NCI-H82 treated with DMSO at 0.1 percent for 48 hours (cell line): ENCODE results near the gene AKNA.
"Not testable (repeated sequence)": the region's sequence is repeated elsewhere in the genome, so short reads cannot be mapped to it uniquely, and the experiment has no call there.

ENCODE experiments used
- DNase-seq: peaks from one replicate; lab custom pipeline; 2025; ENCODE audit not compliant: unreplicated experiment; lab: John Stamatoyannopoulos, UW

AKNA gene

DNA sequence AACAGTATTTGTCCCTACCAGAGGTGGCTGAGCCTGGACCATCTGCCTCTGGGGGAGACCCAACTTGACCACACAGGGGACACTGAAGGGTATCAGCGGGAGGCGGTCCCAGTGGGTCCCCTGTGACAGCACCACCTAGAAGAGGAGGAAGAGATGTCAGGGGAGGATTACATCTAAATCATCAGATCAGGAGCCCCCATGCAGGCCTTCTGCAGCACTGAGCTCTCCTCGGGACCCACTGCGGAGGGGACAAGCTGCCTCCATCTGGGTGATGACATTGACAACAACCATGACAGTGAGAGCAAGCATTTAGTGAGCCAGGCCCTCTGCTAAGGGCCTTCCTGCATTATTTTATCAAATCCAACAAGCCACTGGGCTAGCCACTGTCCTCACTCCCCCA is 45.8 kb downstream of the AKNA start:
- no peak for DNase-seq

- DNase-seq = no peak
Observed at GRCh38 chr9:114341152-114341830, 46.5 kb downstream of the AKNA start.

DNA sequence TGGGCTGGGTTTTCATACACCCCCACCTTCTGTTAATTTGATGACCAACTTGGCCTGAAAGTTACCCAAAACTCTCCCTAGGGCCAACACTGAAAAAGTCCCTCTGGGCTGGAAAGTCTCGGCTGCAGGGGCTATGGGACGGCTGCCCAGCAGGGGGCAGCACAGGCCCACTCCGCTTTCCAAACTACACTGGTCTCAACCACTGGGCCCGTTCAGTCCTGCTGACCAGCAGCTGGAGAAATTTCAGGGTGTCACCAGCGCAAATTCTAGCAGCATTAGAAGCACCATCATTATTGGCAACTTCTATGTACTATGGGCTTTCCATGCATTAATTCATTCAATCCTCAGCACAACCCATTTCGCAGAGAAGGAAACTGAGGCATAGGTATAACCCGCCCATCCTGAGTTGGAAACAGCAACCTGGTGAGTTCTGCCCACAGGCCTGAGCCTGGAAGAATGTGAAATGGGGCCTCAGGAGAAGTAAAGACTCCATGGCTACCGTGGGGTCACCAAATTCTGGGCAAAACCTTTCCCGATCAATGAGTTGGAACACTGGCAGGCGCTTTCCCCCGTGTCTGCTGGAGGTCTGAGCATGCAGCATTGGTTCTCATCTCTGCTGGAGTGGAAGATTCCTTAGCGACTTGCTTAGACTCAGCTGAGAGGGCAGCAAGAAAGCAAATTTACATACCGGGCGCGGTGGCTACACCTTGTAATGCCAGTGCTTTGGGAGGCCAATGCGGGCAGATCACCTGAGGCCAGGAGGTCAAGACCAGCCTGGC is 48.5 kb downstream of the AKNA start:
- no peak for DNase-seq

DNA sequence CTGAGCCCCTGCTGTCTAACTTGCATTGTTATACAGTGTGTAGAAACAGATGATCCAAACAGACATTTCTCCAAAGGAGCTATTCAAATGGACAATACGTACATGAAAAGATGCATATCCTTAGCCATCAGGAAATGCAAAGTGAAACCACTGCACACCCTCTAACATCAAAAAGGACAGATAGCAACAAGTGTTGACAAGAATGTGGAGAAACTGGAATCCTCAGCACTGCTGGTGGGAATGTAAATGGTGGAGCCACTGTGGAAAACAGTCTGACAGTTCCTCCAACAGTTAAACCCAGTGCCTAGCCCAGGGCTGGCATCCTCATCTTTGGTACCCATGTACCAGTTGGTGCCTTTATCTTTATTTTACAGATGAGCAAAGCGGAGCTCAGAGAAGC is 49.6 kb downstream of the AKNA start:
- no peak for DNase-seq

GRCh38 chr9:114336699-114337395 is 50.9 kb downstream of the AKNA start:
- DNase-seq = no peak

DNA sequence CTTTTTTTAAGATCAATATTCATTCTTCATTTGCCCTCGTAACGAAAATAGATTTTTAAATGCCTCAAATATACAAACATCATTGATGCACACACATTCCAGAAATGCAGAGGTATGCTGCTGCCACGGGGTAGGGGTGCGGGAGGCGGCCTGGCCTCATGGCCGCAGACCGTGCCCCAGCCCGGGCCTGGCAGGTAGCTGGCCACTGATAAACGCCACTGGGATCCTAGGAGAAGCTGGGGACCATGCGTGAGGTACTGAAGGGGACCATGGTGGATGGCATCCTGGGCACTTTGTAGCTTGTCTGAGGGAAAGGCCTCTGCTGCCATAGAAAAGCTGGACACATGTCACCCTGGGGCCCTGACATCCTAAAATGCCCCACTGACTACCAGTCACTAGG is 51.6 kb downstream of the AKNA start:
- DNase-seq = no peak

- DNase-seq = no peak
Observed at GRCh38 chr9:114335745-114336144, 52.0 kb downstream of the AKNA start.

GRCh38 chr9:114334490-114334889 is 53.3 kb downstream of the AKNA start:
- DNase-seq = no peak

- not testable (repeated sequence) for DNase-seq
Observed at GRCh38 chr9:114333718-114334117, 54.1 kb downstream of the AKNA start.

GRCh38 chr9:114332474-114333040 is 55.2 kb downstream of the AKNA start:
- DNase-seq = not testable (repeated sequence)

GRCh38 chr9:114331229-114332195 is 56.3 kb downstream of the AKNA start:
- not testable (repeated sequence) for DNase-seq

GRCh38 chr9:114330636-114331035 is 57.1 kb downstream of the AKNA start:
- no peak for DNase-seq

GRCh38 chr9:114329625-114330022 is 58.2 kb downstream of the AKNA start, which contains the start of gene ORM2:
TSS of gene ORM2 (plus strand) at chr9:114329869. CDS start at chr9:114329905, 36 bp downstream.
- not testable (repeated sequence) for DNase-seq

GRCh38 chr9:114328937-114329624 is 58.7 kb downstream of the AKNA start:
- DNase-seq = not testable (repeated sequence)

DNA sequence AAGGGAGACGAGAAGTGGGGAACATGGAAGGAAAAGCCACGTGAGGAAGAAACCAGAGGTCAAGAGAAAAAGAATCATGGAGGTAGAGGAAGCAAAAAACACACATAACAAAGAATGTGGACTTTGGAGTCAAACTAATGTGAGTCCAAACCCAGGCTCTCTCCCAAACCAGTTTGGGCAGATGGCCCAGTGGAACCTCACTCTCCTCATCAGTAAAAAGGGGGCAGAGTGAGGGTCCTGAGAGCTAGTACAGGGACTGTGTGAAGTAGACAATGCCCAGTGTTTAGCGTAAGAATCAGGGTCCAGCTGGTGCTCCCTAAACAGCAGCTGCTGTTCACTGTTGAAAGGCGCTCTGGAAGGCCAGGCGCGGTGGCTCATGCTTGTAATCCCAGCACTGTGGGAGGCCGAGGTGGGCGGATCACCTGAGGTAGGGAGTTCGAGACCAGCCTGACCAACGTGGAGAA is 59.4 kb downstream of the AKNA start:
- DNase-seq = not testable (repeated sequence)

DNA sequence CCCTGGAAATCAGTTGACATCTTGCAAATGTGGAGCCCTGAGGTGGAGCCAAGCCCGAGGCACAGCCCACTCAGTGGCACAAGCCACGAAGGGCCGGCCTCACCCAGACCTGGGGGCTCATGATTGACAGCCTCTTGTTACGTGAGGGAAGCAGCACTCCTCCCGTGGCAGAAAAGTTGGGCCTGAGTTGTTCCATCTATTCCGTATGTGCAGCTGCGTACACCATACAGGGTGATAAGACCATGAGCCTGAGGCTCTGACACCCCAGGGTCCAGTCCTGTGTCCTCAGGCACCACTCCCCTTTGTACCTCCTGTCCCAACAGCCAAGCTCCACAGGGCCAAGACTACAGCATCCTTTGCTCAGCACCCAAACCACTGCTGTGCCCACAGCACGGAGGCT is 60.0 kb downstream of the AKNA start:
- no peak for DNase-seq

DNA sequence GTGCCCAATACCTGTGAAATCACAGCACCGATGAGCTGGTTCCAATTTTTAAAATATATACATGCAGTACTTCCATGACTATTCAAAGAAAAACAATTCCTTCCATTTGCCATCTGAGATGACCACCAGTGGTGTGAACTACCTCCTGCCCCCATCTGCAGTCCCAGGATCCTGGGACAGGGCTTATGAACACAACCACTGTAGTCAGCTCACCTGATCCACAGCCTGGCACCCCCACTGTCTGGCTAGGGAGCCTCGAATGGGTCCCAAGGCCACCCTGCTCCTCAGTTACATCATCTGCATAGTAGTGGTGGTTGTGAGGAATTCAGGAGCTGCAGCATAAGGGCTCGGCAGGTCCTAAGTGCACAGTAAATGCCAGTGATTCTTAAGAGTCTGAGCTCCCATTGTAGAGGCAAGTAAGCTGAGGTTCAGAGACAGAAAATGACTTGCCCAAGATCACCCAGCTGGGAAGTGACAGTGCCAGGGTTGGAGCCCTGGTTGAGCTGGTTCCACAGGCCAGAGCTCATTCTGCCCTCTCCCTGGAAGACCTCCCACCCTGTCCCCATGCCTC is 62.0 kb downstream of the AKNA start:
- DNase-seq = not testable (repeated sequence)

- DNase-seq = not testable (repeated sequence)
Observed at GRCh38 chr9:114324965-114325364, 62.8 kb downstream of the AKNA start.

DNA sequence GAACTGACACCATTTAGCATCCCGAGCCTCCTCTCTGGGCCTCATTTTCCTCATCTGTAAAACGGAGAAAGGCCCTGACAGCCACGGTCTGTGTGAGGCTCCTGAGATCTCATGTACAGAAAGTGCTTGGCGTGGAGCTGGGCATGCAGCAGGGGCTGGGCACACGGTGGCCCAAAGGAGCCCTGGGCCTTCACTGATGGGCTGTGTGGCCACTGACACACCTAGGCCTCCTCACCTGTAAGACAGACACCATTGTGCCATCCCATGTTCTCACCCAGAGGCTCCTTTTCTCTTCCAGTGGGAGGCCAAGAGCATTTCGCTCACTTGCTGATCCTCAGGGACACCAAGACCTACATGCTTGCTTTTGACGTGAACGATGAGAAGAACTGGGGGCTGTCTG is 63.3 kb downstream of the AKNA start:
- DNase-seq = no peak
